ENCODE measurements around the gene BOC.
"Not testable (repeated sequence)": the region's sequence is repeated elsewhere in the genome, so short reads cannot be mapped to it uniquely, and the experiment has no call there.

The BOC gene, protein sequence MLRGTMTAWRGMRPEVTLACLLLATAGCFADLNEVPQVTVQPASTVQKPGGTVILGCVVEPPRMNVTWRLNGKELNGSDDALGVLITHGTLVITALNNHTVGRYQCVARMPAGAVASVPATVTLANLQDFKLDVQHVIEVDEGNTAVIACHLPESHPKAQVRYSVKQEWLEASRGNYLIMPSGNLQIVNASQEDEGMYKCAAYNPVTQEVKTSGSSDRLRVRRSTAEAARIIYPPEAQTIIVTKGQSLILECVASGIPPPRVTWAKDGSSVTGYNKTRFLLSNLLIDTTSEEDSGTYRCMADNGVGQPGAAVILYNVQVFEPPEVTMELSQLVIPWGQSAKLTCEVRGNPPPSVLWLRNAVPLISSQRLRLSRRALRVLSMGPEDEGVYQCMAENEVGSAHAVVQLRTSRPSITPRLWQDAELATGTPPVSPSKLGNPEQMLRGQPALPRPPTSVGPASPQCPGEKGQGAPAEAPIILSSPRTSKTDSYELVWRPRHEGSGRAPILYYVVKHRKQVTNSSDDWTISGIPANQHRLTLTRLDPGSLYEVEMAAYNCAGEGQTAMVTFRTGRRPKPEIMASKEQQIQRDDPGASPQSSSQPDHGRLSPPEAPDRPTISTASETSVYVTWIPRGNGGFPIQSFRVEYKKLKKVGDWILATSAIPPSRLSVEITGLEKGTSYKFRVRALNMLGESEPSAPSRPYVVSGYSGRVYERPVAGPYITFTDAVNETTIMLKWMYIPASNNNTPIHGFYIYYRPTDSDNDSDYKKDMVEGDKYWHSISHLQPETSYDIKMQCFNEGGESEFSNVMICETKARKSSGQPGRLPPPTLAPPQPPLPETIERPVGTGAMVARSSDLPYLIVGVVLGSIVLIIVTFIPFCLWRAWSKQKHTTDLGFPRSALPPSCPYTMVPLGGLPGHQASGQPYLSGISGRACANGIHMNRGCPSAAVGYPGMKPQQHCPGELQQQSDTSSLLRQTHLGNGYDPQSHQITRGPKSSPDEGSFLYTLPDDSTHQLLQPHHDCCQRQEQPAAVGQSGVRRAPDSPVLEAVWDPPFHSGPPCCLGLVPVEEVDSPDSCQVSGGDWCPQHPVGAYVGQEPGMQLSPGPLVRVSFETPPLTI

DNA sequence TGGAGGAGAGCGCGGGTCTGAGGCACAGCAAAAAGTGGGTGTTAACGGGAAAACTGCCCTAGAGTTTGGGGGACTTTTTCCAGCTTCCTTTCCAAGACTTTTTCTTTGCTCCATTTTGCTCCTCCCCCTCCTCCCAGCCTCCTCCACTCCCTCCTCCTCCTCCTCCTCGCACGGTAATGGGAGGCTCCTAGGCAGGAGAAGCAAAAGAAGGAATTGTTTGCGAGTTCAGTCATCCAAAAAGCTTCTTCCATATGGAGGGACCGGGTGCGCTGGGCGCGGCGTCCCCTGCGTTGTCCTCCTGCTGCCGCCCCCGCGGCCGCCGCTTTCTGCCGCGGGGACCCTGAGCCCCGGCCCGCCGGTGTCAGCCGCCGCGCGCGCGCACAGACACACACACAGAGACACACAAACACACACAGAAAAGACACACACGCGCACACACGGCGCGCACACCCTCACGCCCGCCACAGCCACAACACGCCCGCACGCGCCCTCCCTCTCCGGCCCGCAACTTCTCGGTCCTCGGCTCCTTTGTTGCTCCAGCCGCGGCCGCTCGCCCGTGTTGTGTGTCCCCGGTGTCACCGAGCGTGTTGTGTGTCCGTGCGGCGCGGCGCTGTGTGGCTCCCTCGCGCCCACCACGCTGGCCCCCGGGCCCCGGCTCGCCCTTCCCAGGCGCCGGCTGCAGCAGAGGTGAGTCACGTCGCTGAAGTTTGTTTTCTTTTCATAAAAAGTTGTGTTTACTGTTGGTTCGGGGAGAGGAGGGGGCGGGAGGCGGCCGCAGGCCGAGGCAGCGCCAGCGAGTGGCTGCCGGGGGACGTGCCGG lies at the start of gene BOC:
Gene BOC (plus strand): TSS at position 228 of the 820 bp plus-strand sequence. CDS start 38,246 bp downstream, outside the sequence.
- DNase-seq: peak; percentile 81

DNA sequence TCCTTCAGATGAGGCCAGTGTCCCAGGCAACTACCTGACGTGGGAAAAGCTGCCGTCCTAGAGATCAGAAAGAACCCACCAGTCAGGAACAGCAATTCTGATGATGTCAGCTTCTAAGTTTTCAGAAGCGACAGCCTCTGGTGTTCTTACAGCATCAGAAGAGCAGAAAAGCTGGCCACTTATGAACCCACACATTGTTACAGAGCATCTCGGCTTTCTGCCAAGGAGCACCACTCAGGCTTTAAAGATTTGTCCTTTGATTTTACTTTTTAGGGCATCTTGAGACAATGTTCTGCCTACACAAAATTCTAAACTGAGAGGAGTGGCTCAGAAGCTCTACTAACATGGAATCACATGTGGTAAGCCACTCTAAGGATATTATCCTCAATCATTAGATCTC lies 49.7 kb upstream of the BOC start:
- no peak for DNase-seq

DNA sequence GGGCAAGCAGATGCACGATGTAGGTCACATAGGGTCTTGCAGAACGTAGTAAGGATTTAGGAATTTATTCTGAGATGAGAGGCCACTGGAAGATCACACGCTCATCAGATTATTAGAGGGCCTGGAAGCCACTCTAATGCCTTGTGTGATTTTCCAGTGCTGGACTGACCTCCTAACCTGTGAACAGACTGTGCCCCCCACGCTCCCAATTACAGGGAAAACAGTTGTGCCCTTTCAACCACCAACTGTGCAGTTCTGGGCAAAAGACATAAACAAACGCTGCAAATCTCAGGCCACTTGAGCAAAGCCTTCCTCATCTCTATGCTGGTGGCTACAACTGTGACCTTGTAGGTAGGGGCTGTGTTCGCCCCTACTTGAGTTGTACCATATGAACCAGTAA lies 48.2 kb upstream of the BOC start:
- no peak for DNase-seq

DNA sequence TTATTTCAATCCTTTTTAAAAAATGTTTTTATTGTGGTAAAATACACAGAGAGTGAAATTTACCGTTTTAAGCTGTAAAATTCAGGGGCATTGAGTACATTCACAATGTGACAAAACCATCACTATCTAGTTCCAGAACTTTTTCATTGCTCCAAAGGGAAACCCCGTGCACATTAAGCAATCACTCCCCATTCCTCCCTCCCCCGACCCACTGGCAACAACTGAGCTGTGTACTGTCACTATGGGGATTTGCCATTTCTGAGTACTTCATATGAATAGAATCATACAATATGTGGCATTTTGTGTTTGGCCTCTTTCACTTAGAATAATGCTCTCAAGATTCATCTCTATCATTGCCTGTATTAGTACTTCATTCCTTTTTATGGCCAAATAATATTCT lies 45.5 kb upstream of the BOC start:
- peak; percentile 36 for DNase-seq

DNA sequence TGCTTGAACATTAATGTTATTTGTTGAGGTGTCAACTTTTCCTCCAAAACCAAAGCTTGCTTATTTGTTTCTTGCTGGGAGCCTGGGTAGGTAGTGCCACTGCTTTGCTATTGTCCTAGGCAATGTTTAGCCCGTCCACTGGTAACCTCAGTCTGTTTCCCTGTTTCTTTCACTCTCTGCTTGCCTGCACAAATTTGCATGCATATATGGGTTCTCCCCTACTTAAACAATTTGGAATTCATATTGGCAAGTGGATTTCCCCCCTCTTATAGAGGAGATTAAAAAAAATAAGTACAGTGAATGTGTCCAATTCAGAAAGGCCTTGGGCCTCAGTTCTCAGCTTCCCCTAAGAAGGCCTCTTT lies 45.0 kb upstream of the BOC start:
- no peak for DNase-seq

DNA sequence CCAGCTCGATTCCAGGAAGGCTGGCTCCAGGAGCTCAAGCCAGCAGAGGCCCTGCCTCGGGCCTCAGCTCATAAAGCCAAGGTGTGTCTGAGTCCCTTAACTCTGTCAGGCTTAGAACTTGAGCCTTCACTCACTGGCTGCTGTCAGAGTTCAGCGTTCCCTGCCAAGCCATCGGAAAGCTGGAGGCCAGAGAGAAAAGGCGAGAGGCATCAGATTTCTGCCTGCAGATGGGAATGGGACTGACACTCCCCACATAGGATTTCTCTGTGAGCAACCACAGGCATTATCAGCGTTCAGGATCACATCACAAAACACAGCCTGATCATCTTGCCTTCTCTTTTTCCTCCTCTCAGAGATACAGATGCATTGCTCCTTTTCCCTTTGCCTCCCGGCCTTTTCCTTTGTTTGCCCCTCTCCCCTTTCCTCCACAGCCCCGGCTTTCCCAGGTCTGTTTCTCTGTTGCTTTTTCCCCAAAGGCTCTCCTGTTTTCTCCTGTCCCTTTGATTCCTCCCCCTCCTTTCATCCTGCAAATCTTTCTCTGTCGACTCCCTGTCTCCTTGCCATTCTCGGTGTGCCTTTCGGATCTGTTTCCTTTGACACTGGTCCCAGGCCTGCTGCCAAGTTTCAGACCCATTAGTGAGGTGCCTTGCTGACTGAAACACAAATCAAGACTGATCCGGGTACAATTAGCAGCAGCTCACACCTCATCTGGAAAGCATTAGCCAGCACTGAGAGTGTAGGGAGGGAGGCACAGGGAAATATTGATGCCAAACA lies 44.5 kb upstream of the BOC start:
- peak; percentile 99 for DNase-seq

DNA sequence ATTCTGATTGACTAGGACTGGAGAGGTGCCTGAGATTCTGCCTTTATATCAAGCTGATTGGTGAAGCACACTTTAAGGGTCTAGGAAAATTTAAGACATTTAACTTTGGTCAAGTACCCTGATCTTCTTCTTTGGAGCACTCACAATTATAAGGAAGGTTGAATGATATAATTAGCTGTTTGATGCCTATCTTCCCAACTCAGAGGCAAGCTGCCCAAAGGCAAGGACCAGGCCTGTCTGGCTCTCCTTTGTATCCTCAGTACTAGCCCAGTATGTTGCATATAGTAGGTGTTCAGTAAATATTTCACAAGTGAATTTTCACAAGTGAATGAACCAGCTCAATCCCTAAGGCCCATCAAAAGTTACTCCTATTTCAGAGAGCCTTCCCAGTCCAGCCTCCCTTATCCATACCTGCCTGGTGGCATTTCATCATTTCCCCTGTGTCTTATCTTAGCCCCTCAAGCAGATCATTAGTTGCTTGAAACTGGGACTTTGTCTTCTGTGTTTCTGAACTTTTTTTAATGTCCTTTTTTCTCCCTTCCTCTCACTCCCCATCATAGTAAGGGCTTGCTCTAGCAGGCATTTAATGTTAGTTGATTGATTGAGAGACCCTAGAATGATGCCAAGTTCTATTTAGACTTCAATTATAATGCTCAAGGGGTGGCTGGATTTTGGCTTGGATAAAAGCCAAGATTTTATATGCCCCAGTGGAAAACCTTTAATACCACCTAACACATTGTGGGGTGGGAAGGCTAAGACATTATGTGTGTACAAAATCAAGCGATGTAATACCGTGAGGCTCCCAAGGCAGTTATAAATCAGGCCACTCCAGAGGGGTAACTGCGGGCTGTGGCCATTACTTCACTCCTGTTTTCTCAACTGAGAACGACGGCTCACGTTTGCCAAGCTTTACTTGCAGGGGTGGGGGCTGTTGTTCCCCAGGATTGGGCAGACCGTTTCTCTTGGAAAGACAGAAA lies 43.2 kb upstream of the BOC start:
- peak; percentile 100 for DNase-seq

DNA sequence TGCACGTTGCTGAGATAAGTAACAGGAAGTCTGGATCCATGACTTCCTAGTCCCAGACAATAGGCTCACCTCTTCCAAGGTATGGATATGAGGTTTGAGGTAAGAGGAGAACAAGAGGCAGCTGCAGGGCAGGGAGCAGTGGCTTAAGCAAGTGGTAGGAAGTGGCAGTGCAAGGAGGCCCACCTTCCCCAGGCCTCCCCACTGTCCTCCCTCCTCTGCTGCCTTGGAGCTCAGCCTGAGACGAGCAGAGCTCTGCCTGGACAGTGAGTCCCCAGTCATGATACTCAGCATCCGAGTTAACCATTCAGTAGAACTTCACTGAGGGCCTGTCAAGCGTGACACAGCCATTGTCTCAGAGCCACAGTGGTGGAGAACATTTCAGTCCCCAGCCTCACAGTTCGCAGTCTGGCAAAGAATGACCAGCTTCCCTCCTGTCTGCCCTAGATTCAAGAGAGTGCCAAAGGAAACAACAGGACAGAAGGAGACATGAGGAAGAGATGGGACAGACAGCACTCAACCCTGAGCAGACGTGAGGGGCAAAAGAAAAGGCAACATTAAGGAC lies 41.4 kb upstream of the BOC start:
- no peak for DNase-seq

DNA sequence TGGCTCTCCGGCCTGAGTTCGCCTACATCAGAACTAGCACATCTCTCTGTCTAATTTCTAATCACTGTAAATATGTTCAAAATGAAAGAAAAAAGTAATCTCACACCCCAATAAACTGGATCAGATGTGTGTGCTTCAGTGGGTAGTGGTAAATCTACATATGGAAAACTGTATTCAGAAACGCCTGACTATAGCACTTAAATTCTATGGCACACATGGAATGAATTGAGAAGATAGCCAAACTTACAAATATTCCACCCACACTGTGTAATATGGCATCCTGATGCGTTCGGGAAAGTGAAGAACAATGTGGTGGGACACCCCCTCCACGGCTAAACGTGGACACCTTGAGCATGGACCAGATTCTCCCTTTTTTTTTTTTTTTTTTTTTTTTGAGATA lies 40.6 kb upstream of the BOC start:
- DNase-seq: no peak

DNA sequence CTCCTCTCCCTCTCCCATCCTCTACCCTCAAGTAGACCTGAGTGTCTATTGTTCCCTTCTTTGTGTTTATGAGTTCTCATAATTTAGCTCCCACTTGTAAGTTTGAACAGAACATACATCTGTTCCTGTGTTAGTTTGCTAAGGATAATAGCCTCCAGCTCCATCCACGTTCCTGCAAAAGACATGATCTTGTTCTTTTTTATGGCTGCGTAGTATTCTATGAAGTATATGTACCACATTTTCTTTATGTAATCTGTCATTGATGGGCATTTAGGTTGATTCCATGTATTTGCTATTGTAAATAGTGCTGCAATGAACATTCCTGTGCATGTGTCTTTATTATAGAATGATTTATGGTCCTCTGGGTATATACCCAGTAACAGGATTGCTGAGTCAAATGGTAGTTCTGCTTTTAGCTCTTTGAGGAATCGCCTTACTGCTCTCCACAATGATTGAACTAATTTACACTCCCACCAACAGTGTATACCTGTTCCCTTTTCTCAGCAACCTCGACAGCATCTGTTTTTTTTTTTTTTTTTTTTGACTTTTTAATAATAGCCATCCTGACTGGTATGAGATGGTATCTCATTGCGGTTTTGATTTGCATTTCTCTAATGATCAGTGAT lies 39.6 kb upstream of the BOC start:
- DNase-seq: not testable (repeated sequence)

DNA sequence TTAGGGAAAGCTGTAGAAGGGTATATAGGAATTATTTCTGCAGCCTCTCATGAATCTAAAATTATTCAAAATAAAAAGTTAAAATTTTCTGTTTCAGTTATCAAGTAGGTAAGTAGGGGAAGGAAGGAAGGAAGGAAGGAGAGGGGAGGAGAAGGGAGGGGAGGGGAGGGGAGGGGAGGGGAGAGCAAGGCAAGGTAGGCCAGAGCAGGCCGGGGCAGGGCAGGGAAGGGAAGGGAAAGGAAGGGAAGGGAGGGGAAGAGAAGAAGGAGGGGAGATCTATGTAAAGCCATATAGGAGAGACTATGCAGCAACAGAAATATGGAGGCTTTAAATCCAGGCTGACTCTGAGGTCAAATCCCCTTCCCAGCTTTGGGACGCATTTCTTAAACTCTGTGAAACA lies 38.3 kb upstream of the BOC start:
- DNase-seq: no peak

DNA sequence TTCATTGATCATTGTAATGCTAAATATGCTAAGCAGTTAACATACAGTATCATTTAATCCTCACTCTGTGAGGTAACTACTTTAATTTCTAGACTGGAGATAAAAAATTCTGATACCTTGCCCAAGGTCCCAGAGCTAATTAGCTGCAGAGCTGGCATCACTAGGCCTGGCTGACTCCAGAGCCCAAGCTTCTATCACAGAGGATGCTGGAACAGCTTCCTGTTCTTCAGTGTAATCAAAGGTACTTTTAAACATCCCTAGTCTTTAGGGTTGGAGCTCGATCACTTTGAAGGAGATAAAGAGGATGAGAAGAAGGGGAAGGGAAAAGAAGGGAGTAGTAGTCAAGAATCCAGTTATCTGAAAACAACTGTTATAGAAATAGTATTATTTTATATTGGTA lies 37.1 kb upstream of the BOC start:
- no peak for DNase-seq

DNA sequence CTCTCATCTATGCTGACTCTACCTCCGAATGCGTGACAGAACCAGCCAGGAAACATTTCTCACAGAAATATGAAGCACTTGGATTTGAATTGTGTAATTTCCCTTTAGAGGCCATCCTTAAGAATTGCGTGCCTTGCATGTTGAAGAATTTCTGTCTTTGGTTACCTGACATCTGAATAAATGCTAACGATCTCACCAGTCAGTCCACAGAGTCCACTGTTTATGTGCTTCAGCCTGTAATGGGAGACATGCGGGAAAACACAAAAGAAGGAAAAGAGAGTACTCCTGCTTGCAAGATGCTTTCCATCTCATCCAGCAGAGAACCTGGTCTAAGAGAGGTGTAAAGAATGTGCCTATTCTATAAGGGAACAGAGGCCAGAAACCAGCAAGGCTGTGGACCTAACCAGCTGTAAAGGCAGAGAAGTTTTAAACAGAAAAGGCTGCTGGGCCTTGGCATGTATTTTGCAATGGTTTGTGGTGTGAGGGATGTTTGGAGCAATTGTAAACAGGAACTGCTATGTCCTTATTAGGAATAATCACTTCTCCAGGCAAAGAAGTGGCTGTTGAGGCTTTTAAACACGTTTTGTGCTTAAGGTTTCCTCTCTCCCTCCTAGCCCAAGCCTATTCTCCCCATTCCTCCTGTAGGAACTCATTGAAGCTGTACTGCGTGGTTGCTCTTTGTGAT lies 36.4 kb upstream of the BOC start:
- no peak for DNase-seq

DNA sequence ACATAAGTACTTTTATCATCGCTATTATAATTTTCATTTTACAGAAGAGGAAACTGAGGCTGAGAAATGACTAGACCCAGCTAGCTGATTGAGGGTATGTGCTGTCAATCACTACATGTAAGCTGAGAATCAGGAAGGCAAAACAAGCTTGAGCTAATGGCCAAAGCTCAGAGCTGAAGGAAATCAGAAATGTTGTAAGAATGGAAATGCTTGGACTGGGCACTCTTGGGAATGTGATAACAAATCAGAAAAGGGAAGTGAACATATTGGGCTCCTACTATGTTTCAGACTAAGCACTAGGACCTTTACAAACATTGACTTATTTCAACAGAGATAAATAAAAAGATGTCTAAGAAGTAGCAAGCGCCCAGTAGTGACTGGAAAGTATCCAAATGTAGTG lies 33.8 kb upstream of the BOC start:
- DNase-seq: no peak

DNA sequence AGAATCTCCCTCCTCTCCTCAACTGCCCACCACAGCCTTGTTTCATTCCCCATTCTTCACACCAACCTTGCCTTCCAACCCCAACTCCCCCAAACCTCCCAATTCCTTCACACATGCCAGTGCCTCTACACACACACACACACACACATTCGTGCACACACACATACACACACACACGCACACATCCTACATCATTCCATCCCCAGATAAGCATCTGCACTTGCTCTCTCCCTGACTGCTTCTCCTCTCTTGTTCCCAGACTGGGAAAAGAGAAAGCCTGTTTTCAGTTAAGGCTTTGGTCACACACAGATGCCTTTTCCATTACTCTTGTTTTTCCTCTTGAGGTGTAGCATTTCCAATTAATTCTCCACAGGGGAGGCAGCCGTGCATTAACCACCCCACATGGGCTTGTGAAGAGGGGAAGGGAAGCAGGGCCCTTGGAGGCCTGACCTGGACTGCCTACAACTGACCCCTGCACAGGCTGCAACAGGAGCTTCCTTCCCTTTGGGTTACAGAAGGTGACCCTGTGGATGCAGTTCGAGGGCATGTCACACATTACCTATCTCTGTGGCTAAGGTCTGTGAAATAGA lies 32.0 kb upstream of the BOC start:
- no peak for DNase-seq

DNA sequence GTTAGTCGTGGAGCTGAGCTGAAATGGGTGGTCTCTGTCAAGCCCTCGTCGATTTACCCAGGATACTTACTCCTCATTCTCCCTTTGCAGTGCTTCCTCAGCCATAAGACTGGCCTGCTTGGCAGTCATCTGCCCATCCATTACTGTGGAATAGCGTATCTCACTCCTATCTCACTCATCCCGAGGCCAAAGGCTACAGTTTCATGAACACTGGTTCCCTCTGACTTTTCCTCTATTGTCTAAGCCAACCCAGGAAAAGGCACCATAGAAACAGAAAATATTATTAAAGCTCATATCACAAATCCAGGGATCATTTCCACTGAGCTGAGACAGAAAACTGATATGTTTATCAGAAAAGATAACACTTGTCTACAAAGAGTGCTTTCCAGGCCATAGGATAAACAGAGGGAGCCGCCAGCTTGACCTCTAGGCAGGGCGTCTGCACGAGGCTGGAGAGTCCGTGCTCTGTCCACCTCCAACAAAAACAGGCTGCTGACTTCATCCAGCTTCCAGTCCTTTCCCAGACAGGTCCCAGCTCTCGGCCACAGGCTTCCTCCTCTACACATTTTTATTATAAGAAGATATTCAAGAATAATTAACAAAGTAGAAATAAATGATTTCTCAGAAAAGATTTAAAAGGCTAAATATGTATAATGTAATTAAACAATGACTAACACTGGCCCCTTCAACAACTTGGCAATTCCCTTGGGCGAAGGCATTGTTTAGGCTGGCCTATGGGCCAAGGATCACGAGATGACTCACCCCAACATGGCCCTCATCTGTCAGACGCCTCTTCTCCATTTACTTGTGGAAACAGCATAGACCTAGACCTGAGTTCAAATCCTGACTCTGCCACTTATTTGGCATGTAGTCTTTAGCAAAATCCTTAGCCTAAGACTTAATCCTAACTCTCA lies 27.4 kb upstream of the BOC start:
- DNase-seq: no peak

DNA sequence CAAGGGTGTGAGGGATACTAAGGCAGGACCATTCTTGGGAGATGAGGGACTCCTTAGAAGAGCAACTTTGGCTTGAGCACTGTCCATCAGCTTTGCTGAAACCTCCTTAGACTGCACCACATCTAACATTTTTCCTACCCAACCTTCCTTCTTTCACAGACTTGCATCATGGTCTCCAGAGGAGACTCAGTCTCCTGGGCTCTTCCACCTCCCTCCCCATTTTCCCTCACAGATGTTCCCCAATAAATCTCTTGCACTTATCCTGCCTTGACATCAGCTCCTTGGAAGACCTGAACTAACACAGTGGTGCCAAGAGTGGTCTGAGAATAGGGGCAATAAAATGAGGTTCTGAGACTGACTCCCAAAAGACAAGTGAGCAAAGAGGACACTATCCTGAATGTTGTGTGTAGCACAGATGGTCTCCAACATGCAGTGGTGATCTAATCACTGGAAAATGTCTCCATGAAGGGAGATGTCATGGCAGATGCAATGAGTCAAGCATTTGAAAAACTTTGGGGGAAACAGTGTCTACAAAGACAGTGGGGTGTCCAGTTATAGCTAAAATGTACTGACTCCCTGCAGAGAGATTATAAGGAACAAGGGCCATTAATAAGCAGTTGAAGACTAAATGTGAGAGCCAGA lies 26.0 kb upstream of the BOC start:
- peak; percentile 50 for DNase-seq

Data from NCI-H446 treated with DMSO at 0.1 percent for 48 hours (cell line).